ENCODE measurements around the gene OBP2B. TPM values are rescaled to one million over a fixed set of nuclear protein-coding genes. Genes with fewer than 3 reads are reported as not detected.

The OBP2B gene
- total RNA-seq, 1 experiment from 2014 or later = not detected

DNA sequence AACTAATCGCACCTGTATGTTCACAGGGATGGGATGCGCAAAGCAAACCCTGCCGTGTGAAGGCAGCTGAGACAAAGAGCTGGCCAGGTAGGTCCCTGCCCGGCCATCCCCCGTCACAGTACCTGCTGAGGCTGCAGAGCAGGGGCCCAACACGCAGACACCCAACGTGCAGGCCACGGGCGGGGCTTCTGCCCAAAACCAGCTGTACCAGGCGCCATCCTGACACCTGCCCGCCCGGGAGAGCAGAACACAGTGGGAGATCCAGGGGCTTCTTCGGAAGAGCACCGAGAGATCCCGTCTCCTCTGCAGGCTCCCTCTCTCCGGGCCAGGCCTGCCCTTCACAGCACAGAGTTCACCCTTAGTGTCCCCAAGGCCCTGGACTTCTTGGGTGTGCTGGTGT is 37.5 kb upstream of the OBP2B start:
- Histone ChIP-seq H3K36me3 (ENCODE audit: low read depth) (no peaks in the 10 kb centered on the region), H3K27ac (no peak overlapping the region), H2AFZ (no peak overlapping the region), H3K79me2 (ENCODE audit: low read depth) (no peaks in the 10 kb centered on the region), H3F3A (ENCODE audit: insufficient read depth, low read depth) (peaks cover 15% of the 10 kb centered on the region; the same call in 1 of the 2 replicates), H3K4me1 (replicated peaks; ENCODE audit: insufficient read depth) (peaks cover 25% of the 10 kb centered on the region), H3K27me3 (ENCODE audit: insufficient read depth, low read depth) (no peaks in the 10 kb centered on the region), H3K9me3 (ENCODE audit: insufficient read depth, low read depth) (no peaks in the 10 kb centered on the region), H4K20me1 (ENCODE audit: insufficient read depth) (no peaks in the 10 kb centered on the region), H3K4me2 (no peak overlapping the region), H3K4me3 (no peak overlapping the region), H3K9me2 (ENCODE audit: insufficient read depth) (no peaks in the 10 kb centered on the region)
- TF ChIP-seq EZH2 (IDR thresholded peaks at IDR 0.05; ENCODE audit: low read depth) = no peak
- TF ChIP-seq, protein P1, sequence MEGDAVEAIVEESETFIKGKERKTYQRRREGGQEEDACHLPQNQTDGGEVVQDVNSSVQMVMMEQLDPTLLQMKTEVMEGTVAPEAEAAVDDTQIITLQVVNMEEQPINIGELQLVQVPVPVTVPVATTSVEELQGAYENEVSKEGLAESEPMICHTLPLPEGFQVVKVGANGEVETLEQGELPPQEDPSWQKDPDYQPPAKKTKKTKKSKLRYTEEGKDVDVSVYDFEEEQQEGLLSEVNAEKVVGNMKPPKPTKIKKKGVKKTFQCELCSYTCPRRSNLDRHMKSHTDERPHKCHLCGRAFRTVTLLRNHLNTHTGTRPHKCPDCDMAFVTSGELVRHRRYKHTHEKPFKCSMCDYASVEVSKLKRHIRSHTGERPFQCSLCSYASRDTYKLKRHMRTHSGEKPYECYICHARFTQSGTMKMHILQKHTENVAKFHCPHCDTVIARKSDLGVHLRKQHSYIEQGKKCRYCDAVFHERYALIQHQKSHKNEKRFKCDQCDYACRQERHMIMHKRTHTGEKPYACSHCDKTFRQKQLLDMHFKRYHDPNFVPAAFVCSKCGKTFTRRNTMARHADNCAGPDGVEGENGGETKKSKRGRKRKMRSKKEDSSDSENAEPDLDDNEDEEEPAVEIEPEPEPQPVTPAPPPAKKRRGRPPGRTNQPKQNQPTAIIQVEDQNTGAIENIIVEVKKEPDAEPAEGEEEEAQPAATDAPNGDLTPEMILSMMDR (conservative IDR thresholded peaks at IDR 0.05) = no peak
- intact Hi-C loops (cut with micrococcal nuclease; ENCODE audit: unreplicated experiment) = no loop called here
- ChIA-PET CTCF (no interaction called here), POLR2A (ENCODE audit: unreplicated experiment) (no interaction called here)
- BruUV-seq (replicated peaks) = no TSS peak
- DNase-seq = no peak

DNA sequence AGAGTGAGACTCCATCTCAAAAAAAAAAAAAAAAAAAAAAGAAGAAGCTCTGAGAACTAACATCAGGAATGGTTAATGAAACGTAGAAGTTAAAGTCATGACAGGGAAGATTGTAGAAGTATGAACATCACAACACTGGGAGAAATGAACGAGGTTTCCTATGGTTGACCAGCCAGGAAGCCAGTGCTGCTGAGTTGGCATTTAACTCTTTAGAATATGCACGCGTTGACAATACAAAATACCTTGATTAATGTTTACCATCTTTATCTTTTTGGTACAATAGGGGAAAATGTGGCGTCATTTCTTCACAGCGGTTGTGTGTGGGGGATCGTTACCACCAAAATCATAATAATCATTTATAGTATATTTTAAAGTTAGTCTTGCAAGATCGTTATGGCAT is 33.9 kb upstream of the OBP2B start:
- Histone ChIP-seq H3K36me3 (ENCODE audit: low read depth) (no peaks in the 10 kb centered on the region), H3K9me2 (ENCODE audit: insufficient read depth) (no peaks in the 10 kb centered on the region), H3K4me3 (no peak overlapping the region), H3K79me2 (ENCODE audit: low read depth) (no peaks in the 10 kb centered on the region), H3K27ac (no peak overlapping the region), H2AFZ (no peak overlapping the region), H3F3A (ENCODE audit: insufficient read depth, low read depth) (no peaks in the 10 kb centered on the region), H3K4me1 (replicated peaks; ENCODE audit: insufficient read depth) (no peaks in the 10 kb centered on the region), H3K4me2 (no peak overlapping the region), H3K9me3 (ENCODE audit: insufficient read depth, low read depth) (no peaks in the 10 kb centered on the region), H4K20me1 (ENCODE audit: insufficient read depth) (no peaks in the 10 kb centered on the region), H3K27me3 (ENCODE audit: insufficient read depth, low read depth) (no peaks in the 10 kb centered on the region)
- CTCF ChIA-PET = interaction anchor here (0.6 kb wide), 1 partner anchor 36 kb away, joined by 5 read pairs; no protein-coding TSS in a partner anchor
- intact Hi-C loops (cut with micrococcal nuclease; ENCODE audit: unreplicated experiment) = no loop called here
- TF ChIP-seq, protein P1 (conservative IDR thresholded peaks at IDR 0.05) = no peak
- no peak for TF ChIP-seq EZH2 (IDR thresholded peaks at IDR 0.05; ENCODE audit: low read depth)
- POLR2A ChIA-PET (ENCODE audit: unreplicated experiment) = no interaction called here
- no TSS peak for BruUV-seq (replicated peaks)
- DNase-seq = no peak

DNA sequence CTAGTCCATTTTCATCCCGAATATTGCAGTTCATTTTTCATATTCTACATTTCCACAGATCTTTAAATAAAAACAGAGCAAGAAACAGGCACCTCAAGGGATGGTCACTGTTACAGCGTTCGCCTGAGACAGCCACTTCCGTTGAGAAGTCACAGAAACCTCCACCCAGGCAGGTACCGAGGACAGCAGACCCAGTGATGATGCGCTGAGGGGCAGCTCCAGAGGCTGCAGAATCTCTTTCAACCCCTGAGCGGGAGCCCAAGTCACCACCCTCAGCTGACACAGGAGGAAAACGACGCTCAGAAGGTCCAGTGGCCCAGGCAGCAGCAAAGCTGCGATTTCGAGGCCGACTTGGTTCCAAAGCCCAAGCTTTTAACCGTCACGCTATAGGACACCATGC is 33.2 kb upstream of the OBP2B start:
- intact Hi-C loops (cut with micrococcal nuclease; ENCODE audit: unreplicated experiment) = no loop called here
- H3K27me3 ChIP-seq (ENCODE audit: insufficient read depth, low read depth) = no peaks in the 10 kb centered on the region
- 0 out of 2 replicates have a peak, but pooled peaks cover 3% of the 10 kb centered on the region for H3F3A ChIP-seq (ENCODE audit: insufficient read depth, low read depth)
- H3K27ac ChIP-seq = no peak overlapping the region
- CTCF ChIA-PET = no interaction called here
- no TSS peak for BruUV-seq (replicated peaks)
- H2AFZ ChIP-seq = no peak overlapping the region
- TF ChIP-seq, protein P1 (conservative IDR thresholded peaks at IDR 0.05) = no peak
- H3K4me1 ChIP-seq (replicated peaks; ENCODE audit: insufficient read depth) = no peaks in the 10 kb centered on the region
- H3K9me2 ChIP-seq (ENCODE audit: insufficient read depth) = no peaks in the 10 kb centered on the region
- H3K79me2 ChIP-seq (ENCODE audit: low read depth) = no peaks in the 10 kb centered on the region
- no peak overlapping the region for H3K4me2 ChIP-seq
- no peak overlapping the region for H3K4me3 ChIP-seq
- no peaks in the 10 kb centered on the region for H3K36me3 ChIP-seq (ENCODE audit: low read depth)
- no peak for DNase-seq
- POLR2A ChIA-PET (ENCODE audit: unreplicated experiment) = no interaction called here
- no peaks in the 10 kb centered on the region for H3K9me3 ChIP-seq (ENCODE audit: insufficient read depth, low read depth)
- H4K20me1 ChIP-seq (ENCODE audit: insufficient read depth) = no peaks in the 10 kb centered on the region

Data from PC-9 (cell line).